CD14-positive monocyte (primary cell): ENCODE results near the gene MKNK1. TPM values are rescaled to one million over a fixed set of nuclear protein-coding genes. Genes with fewer than 3 reads are reported as not detected.
A peak's percentile ranks its signal among the peaks of the same experiment; 100 is the strongest.

Experiments
- DNase-seq, 3 donors: peaks; one replicate each; pipeline ENCODE4 v3.0.0-alpha.2; 2011 to 2022
- H2AFZ ChIP-seq: 2 replicates; pipeline ENCODE4 v1.6.0; 2012; ENCODE audit warnings: mild to moderate bottlenecking, low read depth, low read length, inconsistent platforms; ENCODE audit not compliant: insufficient read depth, poor library complexity, severe bottlenecking
- H3K27ac ChIP-seq, 2 donors: 1 replicate in 1 of 2; 2 replicates in 1 of 2; pipeline ENCODE4 v1.5.1; 2012 to 2013; ENCODE audit warnings: low read length in 2 of 2, control low read depth in 1 of 2, inconsistent platforms in 1 of 2, low read depth in 1 of 2, mild to moderate bottlenecking in 1 of 2
- H3K27me3 ChIP-seq, 2 donors: one replicate each; pipeline versions ENCODE4 v1.6.0 to v1.6.1; 2011 to 2013; ENCODE audit warnings: low read length in 2 of 2; ENCODE audit not compliant: control insufficient read depth in 2 of 2, insufficient read depth in 2 of 2
- H3K36me3 ChIP-seq, 2 donors: replicated peaks in 1 of 2; 1 replicate in 1 of 2; 2 replicates in 1 of 2; pipeline versions ENCODE4 v1.5.1 to v1.6.1; 2012 to 2013; ENCODE audit warnings: low read length in 2 of 2, control low read depth in 1 of 2, inconsistent platforms in 1 of 2, mild to moderate bottlenecking in 1 of 2; ENCODE audit not compliant: insufficient read depth in 2 of 2, control insufficient read depth in 1 of 2
- H3K4me1 ChIP-seq, 2 donors: 1 replicate in 1 of 2; 2 replicates in 1 of 2; pipeline versions ENCODE4 v1.5.1 to v1.6.1; 2012 to 2013; ENCODE audit warnings: low read length in 2 of 2, control low read depth in 1 of 2, inconsistent platforms in 1 of 2, mild to moderate bottlenecking in 1 of 2, moderate library complexity in 1 of 2; ENCODE audit not compliant: insufficient read depth in 2 of 2, control insufficient read depth in 1 of 2
- H3K4me2 ChIP-seq: replicated peaks from 2 replicates; pipeline ENCODE3; 2012; ENCODE audit warnings: low read length, moderate library complexity, mild to moderate bottlenecking; ENCODE audit not compliant: poor library complexity, severe bottlenecking; ENCODE audit errors: extremely low read depth
- H3K4me3 ChIP-seq, 3 experiments: fragments of 200-600 bp in 1 of 3; sonication (generic) in 1 of 3; replicated peaks in 1 of 3; 1 replicate in 2 of 3; 2 replicates in 1 of 3; pipeline ENCODE4 v1.5.1; 2011 to 2013; ENCODE audit warnings: low read length in 3 of 3, mild to moderate bottlenecking in 3 of 3, control low read depth in 2 of 3, low read depth in 2 of 3, inconsistent platforms in 1 of 3, moderate library complexity in 1 of 3
- H3K79me2 ChIP-seq: 2 replicates; pipeline ENCODE4 v1.6.0; 2012; ENCODE audit warnings: mild to moderate bottlenecking, control low read depth, inconsistent platforms, low read length, moderate library complexity; ENCODE audit not compliant: insufficient read depth
- H3K9ac ChIP-seq: 2 replicates; pipeline ENCODE4 v1.6.0; 2017; ENCODE audit warnings: low read length, mild to moderate bottlenecking; ENCODE audit not compliant: insufficient read depth, poor library complexity, severe bottlenecking
- H3K9me3 ChIP-seq, 2 donors: replicated peaks in 1 of 2; 1 replicate in 1 of 2; 2 replicates in 1 of 2; pipeline versions ENCODE4 v1.5.1 to v1.6.1; 2012 to 2013; ENCODE audit warnings: low read length in 2 of 2, control low read depth in 1 of 2; ENCODE audit not compliant: control insufficient read depth in 1 of 2, insufficient read depth in 1 of 2
- H4K20me1 ChIP-seq: 2 replicates; pipeline ENCODE4 v1.6.0; 2012; ENCODE audit warnings: mild to moderate bottlenecking, low read length, control low read depth, moderate library complexity; ENCODE audit not compliant: insufficient read depth
- H3K27ac Mint-ChIP-seq, 7 donors: one replicate each; pipeline ENCODE4 v1.8.0; 2020; ENCODE audit warnings: mild to moderate bottlenecking in 7 of 7, mixed read lengths in 7 of 7, moderate library complexity in 6 of 7, inconsistent platforms in 2 of 7
- H3K27me3 Mint-ChIP-seq, 3 donors: one replicate each; pipeline ENCODE4 v1.8.0; 2021 to 2022; ENCODE audit warnings: low read depth in 3 of 3, mild to moderate bottlenecking in 3 of 3, mixed read lengths in 3 of 3, moderate library complexity in 3 of 3, inconsistent platforms in 1 of 3
- H3K36me3 Mint-ChIP-seq, 2 donors: one replicate each; pipeline ENCODE4 v1.8.0; 2020; ENCODE audit warnings: mixed read lengths in 2 of 2, inconsistent platforms in 1 of 2, mild to moderate bottlenecking in 1 of 2
- H3K4me1 Mint-ChIP-seq: one replicate; pipeline ENCODE4 v1.8.0; 2020; ENCODE audit warnings: mild to moderate bottlenecking, mixed read lengths
- H3K4me3 Mint-ChIP-seq, 2 donors: one replicate each; pipeline ENCODE4 v1.8.0; 2020; ENCODE audit warnings: mild to moderate bottlenecking in 2 of 2, mixed read lengths in 2 of 2, moderate library complexity in 1 of 2
- H3K9me3 Mint-ChIP-seq, 7 donors: one replicate each; pipeline ENCODE4 v1.8.0; 2020 to 2022; ENCODE audit warnings: mixed read lengths in 7 of 7, mild to moderate bottlenecking in 6 of 7, moderate library complexity in 6 of 7, inconsistent platforms in 2 of 7
- CTCF ChIP-seq: fragments of 200-600 bp; IDR thresholded peaks from one replicate; pipeline ENCODE4 v1.8.0; 2022; ENCODE audit warnings: antibody characterized with exemption, mild to moderate bottlenecking
- WGBS: methylation state at CpG from one replicate; pipeline ENCODE4 v1.1.5; 2013; ENCODE audit warnings: missing lambda C conversion rate; ENCODE audit not compliant: insufficient coverage; 5-methylcytosine and 5-hydroxymethylcytosine counted together
- intact Hi-C, 2 donors: fragments of 100-400 bp; cut with micrococcal nuclease; formaldehyde crosslinking; loops; one replicate each; pipeline versions ENCODE4 v1.15.0 to v1.15.1; 2023
- polyA plus RNA-seq, 3 donors: library from polyadenylated mRNA; depleted of rRNA in 1 of 3; unstranded in 2 of 3; stranded (reverse) in 1 of 3; fragments of 300-500 nt in 2 of 3; fragments of >200 nt in 1 of 3; fragmentation: Illumina TruSeq in 2 of 3; gene quantifications; 1 replicate in 2 of 3; 2 replicates in 1 of 3; pipeline ENCODE4 v1.2.3, GENCODE V29; 2012 to 2021

MKNK1 gene
- polyA plus RNA-seq, 3 donors: 38.2 to 144 (median 38.6) TPM

GRCh38 chr1:46523496-46524353 lies 80.3 kb downstream of the MKNK1 start:
- Histone ChIP-seq H3K4me1 (no peaks in the 10 kb centered on the region), H2AFZ (no peak overlapping the region), H3K27me3 (peaks cover 0 to 24% of the 10 kb centered on the region in 2 donors), H3K4me2 (no peak overlapping the region), H3K9me3 (no peaks in the 10 kb centered on the region), H3K4me3 (no peak overlapping the region), H3K9ac (no peak overlapping the region), H3K36me3 (no peaks in the 10 kb centered on the region), H4K20me1 (no peaks in the 10 kb centered on the region), H3K79me2 (no peaks in the 10 kb centered on the region), H3K27ac (no peak overlapping the region)
- 96% methylated on average over 4 of the region's 11 CpGs for WGBS
- DNase-seq: no peak
- H3K36me3 Mint-ChIP-seq: no peaks in the 10 kb centered on the region
- peaks cover 0 to 3% (median 0%) of the 10 kb centered on the region in 7 donors for H3K9me3 Mint-ChIP-seq
- H3K27ac Mint-ChIP-seq: peak overlapping the region in 1 of 7 donors; percentile 49
- intact Hi-C loops: loop anchor here in 1 of 2 donors (10.0 kb wide), 1 partner anchor 189 kb away; no protein-coding TSS in a partner anchor
- no peak overlapping the region for H3K4me3 Mint-ChIP-seq
- H3K27me3 Mint-ChIP-seq: peaks cover 30 to 51% (median 32%) of the 10 kb centered on the region in 3 donors
- peaks cover 10% of the 10 kb centered on the region for H3K4me1 Mint-ChIP-seq
- no peak for TF ChIP-seq CTCF

GRCh38 chr1:46522969-46523320 lies 81.1 kb downstream of the MKNK1 start:
- H3K27ac ChIP-seq: no peak overlapping the region
- DNase-seq: no peak
- 82% methylated on average over 11 of the region's 13 CpGs for WGBS

More at GRCh38 chr1:46522969-46523320, 81.1 kb downstream of the MKNK1 start:
- Histone ChIP-seq H3K36me3 (no peaks in the 10 kb centered on the region), H3K4me2 (no peak overlapping the region), H2AFZ (no peak overlapping the region), H3K9ac (no peak overlapping the region), H4K20me1 (no peaks in the 10 kb centered on the region), H3K4me1 (no peaks in the 10 kb centered on the region), H3K79me2 (no peaks in the 10 kb centered on the region), H3K4me3 (no peak overlapping the region), H3K27me3 (peaks cover 0 to 21% of the 10 kb centered on the region in 2 donors), H3K9me3 (no peaks in the 10 kb centered on the region)
- peaks cover 10% of the 10 kb centered on the region for H3K4me1 Mint-ChIP-seq
- no peak for TF ChIP-seq CTCF
- intact Hi-C loops: loop anchor here in 1 of 2 donors (10.0 kb wide), 1 partner anchor 188 kb away; no protein-coding TSS in a partner anchor
- H3K27me3 Mint-ChIP-seq: peaks cover 25 to 48% (median 29%) of the 10 kb centered on the region in 3 donors
- H3K36me3 Mint-ChIP-seq: no peaks in the 10 kb centered on the region
- H3K27ac Mint-ChIP-seq: no peak overlapping the region
- H3K9me3 Mint-ChIP-seq: peaks cover 0 to 3% (median 0%) of the 10 kb centered on the region in 7 donors
- no peak overlapping the region for H3K4me3 Mint-ChIP-seq
